HepG2 (cell line): ENCODE measurements around the gene THSD4. TPM values are rescaled to one million over a fixed set of nuclear protein-coding genes. Genes with fewer than 3 reads are reported as not detected.

Experiments
- ATAC-seq: fragments of 200-7000 bp; cut with Tn5 transposase; 3 replicates; pipeline ENCODE4 v1.9.1; 2020; ENCODE audit warnings: mild to moderate bottlenecking, moderate library complexity
- BruUV-seq: library from RNA; stranded (reverse); fragments of 400-500 nt; replicated peaks from 2 replicates; lab custom pipeline; 2021; lab: Mats Ljungman, UMichigan
- CTCF ChIA-PET: fragments of 300-600 bp; formaldehyde crosslinking; extraction: SDS; loops from one replicate; lab custom pipeline; 2021; ENCODE audit warnings: low total read pairs, inconsistent platforms, low intra/inter-chr PET ratio; lab: Yijun Ruan, JAX
- POLR2A ChIA-PET: fragments of 350-600 bp; sonication (Branson Sonifier 250); formaldehyde crosslinking; loops from one replicate; lab custom pipeline; 2020; ENCODE audit warnings: antibody characterized with exemption, inconsistent platforms; lab: Yijun Ruan, JAX
- DNase-seq: peaks from one replicate; pipeline ENCODE4 v3.0.0-alpha.2; 2015; ENCODE audit warnings: low spot score
- FAIRE-seq: peaks from 3 replicates; lab custom pipeline; 2011; peaks lifted over from hg19 to GRCh38; lab: Jason Lieb, UNC
- H2AFZ ChIP-seq: one replicate; pipeline ENCODE4 v1.6.1; 2011; ENCODE audit warnings: low read length, inconsistent platforms
- H3K27ac ChIP-seq: fragments of 300-600 bp; 3 replicates; pipeline ENCODE4 v1.8.0; 2011; ENCODE audit warnings: mixed run types, mild to moderate bottlenecking, mixed read lengths, low read length, inconsistent platforms; ENCODE audit not compliant: insufficient read depth; ENCODE audit errors: extremely low read length
- H3K27me3 ChIP-seq, 2 experiments: fragments of 200-600 bp in 1 of 2; 2 replicates in 1 of 2; 3 replicates in 1 of 2; pipeline versions ENCODE4 v1.6.0 to v1.8.0; 2011; ENCODE audit warnings: low read length in 2 of 2, mild to moderate bottlenecking in 2 of 2, moderate library complexity in 2 of 2, inconsistent platforms in 1 of 2; ENCODE audit not compliant: insufficient read depth in 2 of 2, control insufficient read depth in 1 of 2
- H3K36me3 ChIP-seq, 2 experiments: fragments of 200-600 bp in 1 of 2; replicated peaks in 1 of 2; 2 replicates in 1 of 2; 3 replicates in 1 of 2; pipeline versions ENCODE4 v1.5.1 to v1.8.0; 2011; ENCODE audit warnings: low read length in 2 of 2, inconsistent platforms in 1 of 2; ENCODE audit not compliant: insufficient read depth in 2 of 2, control insufficient read depth in 1 of 2
- H3K4me1 ChIP-seq: 2 replicates; pipeline ENCODE4 v1.5.1; 2012; ENCODE audit warnings: low read length, inconsistent platforms; ENCODE audit not compliant: insufficient read depth
- H3K4me2 ChIP-seq: 2 replicates; pipeline ENCODE4 v1.6.0; 2011; ENCODE audit warnings: low read depth, low read length, inconsistent platforms
- H3K4me3 ChIP-seq, 3 experiments: fragments of 200-600 bp in 1 of 3; sonication (generic), shearing (Covaris generic) in 1 of 3; replicated peaks in 1 of 3; 2 replicates each; pipeline ENCODE4 v1.5.1; 2011 to 2016; ENCODE audit warnings: low read length in 3 of 3, inconsistent platforms in 2 of 3, low read depth in 2 of 3, mild to moderate bottlenecking in 2 of 3, control low read depth in 1 of 3, mixed read lengths in 1 of 3; ENCODE audit not compliant: insufficient read depth in 1 of 3
- H3K79me2 ChIP-seq: one replicate; pipeline ENCODE4 v1.6.1; 2011; ENCODE audit warnings: low read length, inconsistent platforms; ENCODE audit not compliant: insufficient read depth
- H3K9ac ChIP-seq: 2 replicates; pipeline ENCODE4 v1.6.0; 2011; ENCODE audit warnings: mild to moderate bottlenecking, low read depth, low read length, inconsistent platforms; ENCODE audit not compliant: insufficient read depth
- H3K9me3 ChIP-seq: 2 replicates; pipeline ENCODE4 v1.5.1; 2012; ENCODE audit warnings: mild to moderate bottlenecking, low read length
- H4K20me1 ChIP-seq: 2 replicates; pipeline ENCODE4 v1.6.0; 2011; ENCODE audit warnings: inconsistent platforms, mild to moderate bottlenecking, low read length, moderate library complexity; ENCODE audit not compliant: insufficient read depth
- DZIP1 ChIP-seq: sonication (generic); formaldehyde crosslinking; IDR thresholded peaks from 2 replicates; pipeline ENCODE4 v1.5.0; 2020; ENCODE audit warnings: mild to moderate bottlenecking, missing genetic modification reagents
- EEA1 ChIP-seq: sonication (generic); formaldehyde crosslinking; IDR thresholded peaks from 2 replicates; pipeline ENCODE4 v1.5.1; 2020; ENCODE audit warnings: mild to moderate bottlenecking, missing genetic modification reagents, borderline replicate concordance
- FOXO4 ChIP-seq: sonication (generic); formaldehyde crosslinking; conservative IDR thresholded peaks from 2 replicates; pipeline ENCODE4 v1.8.1; 2023; ENCODE audit warnings: missing genetic modification reagents
- GTF2F1 ChIP-seq: fragments of 150-350 bp; IDR thresholded peaks from 2 replicates; pipeline ENCODE4 v1.6.1; 2014; ENCODE audit warnings: low read length
- MAFK ChIP-seq, 2 experiments: IDR thresholded peaks in 1 of 2; conservative IDR thresholded peaks in 1 of 2; 2 replicates each; pipeline ENCODE4 v1.6.1; 2011; ENCODE audit warnings: improper control_type of control experiment in 2 of 2, low read length in 2 of 2
- SMC3 ChIP-seq: IDR thresholded peaks from 2 replicates; pipeline ENCODE4 v1.6.1; 2011; ENCODE audit warnings: low read length, improper control_type of control experiment
- SRF ChIP-seq: IDR thresholded peaks from 2 replicates; pipeline ENCODE4 v1.6.1; 2011; ENCODE audit warnings: mild to moderate bottlenecking, low read depth, low read length, moderate library complexity
- TARDBP ChIP-seq: sonication (generic); formaldehyde crosslinking; IDR thresholded peaks from 2 replicates; pipeline ENCODE4 v1.8.0; 2022; ENCODE audit warnings: mild to moderate bottlenecking, missing genetic modification reagents
- WGBS: methylation state at CpG from one replicate; pipeline ENCODE4 v1.1.6; 2017; ENCODE audit warnings: low lambda C conversion rate; 5-methylcytosine and 5-hydroxymethylcytosine counted together
- in situ Hi-C: cut with HindIII; loops from 2 replicates; pipeline ENCODE4 v1.10.0; 2017; ENCODE audit warnings: low pct_unique_long_range_greater_than_20kb; ENCODE audit not compliant: extremely low pct_ligation_motif_present
- intact Hi-C: fragments of 100-400 bp; cut with micrococcal nuclease; formaldehyde crosslinking; loops from one replicate; pipeline ENCODE4 v1.10.0; 2022; ENCODE audit not compliant: unreplicated experiment
- polyA plus RNA-seq, 8 experiments: library from polyadenylated mRNA; depleted of rRNA in 3 of 8; stranded (reverse) in 7 of 8; unstranded in 1 of 8; fragments of >200 nt; fragmentation: Illumina TruSeq in 4 of 8; extraction: Trizol in 4 of 8; gene quantifications; 2 replicates each; pipeline versions ENCODE4 v1.2.1 to v1.2.3, GENCODE V29; 2011 to 2016; ENCODE audit warnings: low read depth in 4 of 8, missing spikeins in 1 of 8, mixed read lengths in 1 of 8; ENCODE audit not compliant: insufficient read depth in 1 of 8
- total RNA-seq, 5 experiments: library from RNA; depleted of rRNA; stranded (reverse); fragments of >200 nt; fragmentation: Illumina TruSeq; extraction: Trizol; gene quantifications; 2 replicates each; pipeline ENCODE4 v1.2.3, GENCODE V29; 2016; ENCODE audit warnings: low read depth in 1 of 5
- TF ChIP-seq, protein P1 (sequence below): sonication (generic); formaldehyde crosslinking; IDR thresholded peaks from 2 replicates; pipeline ENCODE4 v1.5.0; 2020; ENCODE audit warnings: mild to moderate bottlenecking, missing genetic modification reagents, moderate library complexity

The THSD4 gene
- total and polyA plus RNA-seq, 2 of the 13 experiments (the other 11 are each of a cell fraction or from before 2014, with no cell fraction given) = 0.07 to 0.21 TPM

GRCh38 chr15:71485094-71485693 is 369.9 kb downstream of the THSD4 start:
- H3K27me3 ChIP-seq = no peaks in the 10 kb centered on the region
- TF ChIP-seq, protein P1, sequence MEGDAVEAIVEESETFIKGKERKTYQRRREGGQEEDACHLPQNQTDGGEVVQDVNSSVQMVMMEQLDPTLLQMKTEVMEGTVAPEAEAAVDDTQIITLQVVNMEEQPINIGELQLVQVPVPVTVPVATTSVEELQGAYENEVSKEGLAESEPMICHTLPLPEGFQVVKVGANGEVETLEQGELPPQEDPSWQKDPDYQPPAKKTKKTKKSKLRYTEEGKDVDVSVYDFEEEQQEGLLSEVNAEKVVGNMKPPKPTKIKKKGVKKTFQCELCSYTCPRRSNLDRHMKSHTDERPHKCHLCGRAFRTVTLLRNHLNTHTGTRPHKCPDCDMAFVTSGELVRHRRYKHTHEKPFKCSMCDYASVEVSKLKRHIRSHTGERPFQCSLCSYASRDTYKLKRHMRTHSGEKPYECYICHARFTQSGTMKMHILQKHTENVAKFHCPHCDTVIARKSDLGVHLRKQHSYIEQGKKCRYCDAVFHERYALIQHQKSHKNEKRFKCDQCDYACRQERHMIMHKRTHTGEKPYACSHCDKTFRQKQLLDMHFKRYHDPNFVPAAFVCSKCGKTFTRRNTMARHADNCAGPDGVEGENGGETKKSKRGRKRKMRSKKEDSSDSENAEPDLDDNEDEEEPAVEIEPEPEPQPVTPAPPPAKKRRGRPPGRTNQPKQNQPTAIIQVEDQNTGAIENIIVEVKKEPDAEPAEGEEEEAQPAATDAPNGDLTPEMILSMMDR (CRISPR knock-in tag) = 0 out of 2 replicates have a peak, but pooled peaks have one; percentile 21
- TF ChIP-seq TARDBP (CRISPR knock-in tag) (no peak), SMC3 (0 out of 2 replicates have a peak, but pooled peaks have one; percentile 15), GTF2F1 (no peak), EEA1 (CRISPR knock-in tag) (no peak), SRF (no peak)
- TF ChIP-seq, all 625 proteins: peak for 2
- WGBS = 23% methylated on average over 2 of the region's 2 CpGs
- H2AFZ ChIP-seq = no peak overlapping the region
- in situ Hi-C loops = no loop called here
- H3K79me2 ChIP-seq = no peaks in the 10 kb centered on the region
- intact Hi-C loops = no loop called here
- H3K4me1 ChIP-seq = no peaks in the 10 kb centered on the region
- no peak overlapping the region for H3K4me3 ChIP-seq
- no peaks in the 10 kb centered on the region for H3K9me3 ChIP-seq
- BruUV-seq = no TSS peak
- H3K9ac ChIP-seq = no peak overlapping the region
- FAIRE-seq = no peak
- ATAC-seq = peak; percentile 74
- H3K36me3 ChIP-seq = no peaks in the 10 kb centered on the region
- no peak overlapping the region for H3K27ac ChIP-seq
- ChIA-PET CTCF (no interaction called here), POLR2A (no interaction called here)
- DNase-seq = no peak
- H4K20me1 ChIP-seq = no peaks in the 10 kb centered on the region
- H3K4me2 ChIP-seq = no peak overlapping the region

DNA sequence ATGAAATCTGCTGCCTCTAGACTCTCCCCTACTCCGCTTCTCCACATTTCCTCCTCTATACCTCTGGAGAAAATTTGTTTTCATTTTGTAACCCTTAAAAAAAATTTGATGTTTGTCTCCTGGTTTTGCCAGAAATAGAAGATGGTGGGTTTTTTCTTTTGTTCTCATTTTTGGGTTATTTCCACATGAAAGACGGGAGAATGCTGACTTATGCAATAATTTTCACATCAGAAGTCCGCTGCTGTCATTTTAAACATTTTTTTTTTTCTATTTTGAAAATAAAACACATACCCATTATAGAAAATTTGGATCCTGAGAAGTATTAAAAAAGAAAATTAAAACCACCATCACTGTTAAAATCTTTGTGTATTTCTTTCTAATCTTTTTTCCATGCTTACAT is 374.3 kb downstream of the THSD4 start:
- Histone ChIP-seq H3K4me3 (no peak overlapping the region), H3K27me3 (no peaks in the 10 kb centered on the region), H3K27ac (no peak overlapping the region), H3K4me2 (no peak overlapping the region), H4K20me1 (no peaks in the 10 kb centered on the region), H3K36me3 (no peaks in the 10 kb centered on the region), H3K9me3 (no peaks in the 10 kb centered on the region), H3K4me1 (peaks cover 3% of the 10 kb centered on the region), H2AFZ (no peak overlapping the region), H3K9ac (no peak overlapping the region), H3K79me2 (no peaks in the 10 kb centered on the region)
- 25% methylated on average over 3 of the region's 3 CpGs for WGBS
- BruUV-seq = no TSS peak
- ChIA-PET CTCF (no interaction called here), POLR2A (no interaction called here)
- no peak for FAIRE-seq
- TF ChIP-seq DZIP1 (CRISPR knock-in tag) (no peak), MAFK (conservative IDR thresholded peaks at IDR 0.05 in 1 of 2, IDR thresholded peaks at IDR 0.05 in 1 of 2; ENCODE audit: low read length in 2 of 2) (peak in 1 of 2 experiments; percentile 60; a peak in 2 of 4 replicates), FOXO4 (CRISPR knock-in tag) (no peak)
- ATAC-seq = no peak
- intact Hi-C loops (no loop called here), in situ Hi-C loops (no loop called here)
- DNase-seq = no peak
